Endothelial cell of umbilical vein (primary cell): Measurements from ENCODE around the gene ERBB2.

Experiments
- FOS ChIP-seq: IDR thresholded peaks from 2 replicates; pipeline ENCODE4 v1.6.1; 2011; ENCODE audit warnings: mild to moderate bottlenecking, low read length, moderate library complexity, borderline replicate concordance; ENCODE audit not compliant: insufficient read depth
- JUN ChIP-seq: IDR thresholded peaks from 2 replicates; pipeline ENCODE4 v1.6.1; 2011; ENCODE audit warnings: borderline replicate concordance, low read depth; ENCODE audit not compliant: insufficient read length, insufficient read depth
- MYC ChIP-seq: IDR thresholded peaks from one replicate; pipeline ENCODE4 v1.6.1; 2011; ENCODE audit warnings: mild to moderate bottlenecking, low read depth, low read length
- POLR2A ChIP-seq: IDR thresholded peaks from 2 replicates; pipeline ENCODE4 v1.6.1; 2012; ENCODE audit warnings: low read depth, mild to moderate bottlenecking, control low read depth, low read length
- POLR2AphosphoS5 ChIP-seq: IDR thresholded peaks from 2 replicates; pipeline ENCODE4 v1.6.1; 2012; ENCODE audit warnings: low read depth, mild to moderate bottlenecking, control low read depth, low read length, moderate library complexity; ENCODE audit not compliant: insufficient read depth
- TF ChIP-seq, protein P1 (sequence below), 2 donors: IDR thresholded peaks; 1 replicate in 1 of 2; 2 replicates in 1 of 2; pipeline ENCODE4 v1.5.1; 2011; ENCODE audit warnings: low read length in 2 of 2, mild to moderate bottlenecking in 2 of 2, moderate library complexity in 2 of 2, control low read depth in 1 of 2, inconsistent platforms in 1 of 2, low read depth in 1 of 2; ENCODE audit not compliant: insufficient read depth in 1 of 2; ENCODE audit errors: extremely low read depth in 1 of 2
- TF ChIP-seq, protein P2 (sequence below): IDR thresholded peaks from 2 replicates; pipeline ENCODE4 v1.6.1; 2011; ENCODE audit not compliant: insufficient read depth, insufficient read length

DNA sequence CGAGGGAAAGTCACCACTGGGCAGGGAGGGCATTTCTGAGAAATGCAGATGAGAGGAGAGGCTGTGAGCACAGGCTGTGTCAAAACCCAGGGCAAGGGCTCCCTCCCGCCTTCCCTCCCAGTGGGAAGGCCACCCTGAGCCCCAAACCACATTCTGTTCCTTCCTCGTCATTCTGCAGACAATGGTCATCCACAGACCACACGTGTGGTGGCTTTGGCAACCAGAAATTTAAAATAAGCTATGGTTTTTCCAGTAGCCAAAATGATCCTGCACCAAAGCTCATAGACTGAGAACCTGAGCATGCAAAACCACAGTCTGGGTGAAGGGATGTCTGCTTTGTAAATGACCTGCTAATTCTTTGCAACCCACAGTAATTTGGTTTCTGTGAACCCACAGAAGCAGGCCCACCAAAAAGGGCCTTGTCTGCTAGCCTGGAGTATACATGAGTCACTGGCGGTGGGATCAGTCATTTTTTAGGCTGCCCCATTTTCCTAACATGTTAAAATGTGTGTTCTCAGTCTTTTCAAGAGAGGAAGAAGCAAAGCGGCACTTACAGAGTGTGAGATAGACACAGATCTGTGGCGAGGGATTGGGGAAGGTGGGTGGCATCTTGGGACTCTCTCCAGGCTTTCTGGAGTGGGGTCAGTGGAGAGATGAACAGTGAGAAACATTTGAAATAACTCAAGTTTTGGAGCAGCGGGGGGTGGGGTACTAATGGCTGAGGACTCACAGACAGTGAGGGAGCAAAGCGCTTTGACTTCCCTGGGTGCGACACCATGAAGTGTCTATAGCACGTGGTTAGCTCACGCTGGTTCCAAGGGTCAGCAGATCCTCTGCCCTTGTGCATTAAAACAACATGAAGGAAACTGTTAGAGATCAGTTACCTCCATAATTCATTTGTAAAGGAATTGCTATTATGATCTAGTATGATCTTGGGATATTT, 58.3 kb downstream of the ERBB2 start:
- TF ChIP-seq POLR2A (no peak), POLR2AphosphoS5 (no peak), JUN (no peak), MYC (no peak), FOS (no peak)
- TF ChIP-seq, protein P1, sequence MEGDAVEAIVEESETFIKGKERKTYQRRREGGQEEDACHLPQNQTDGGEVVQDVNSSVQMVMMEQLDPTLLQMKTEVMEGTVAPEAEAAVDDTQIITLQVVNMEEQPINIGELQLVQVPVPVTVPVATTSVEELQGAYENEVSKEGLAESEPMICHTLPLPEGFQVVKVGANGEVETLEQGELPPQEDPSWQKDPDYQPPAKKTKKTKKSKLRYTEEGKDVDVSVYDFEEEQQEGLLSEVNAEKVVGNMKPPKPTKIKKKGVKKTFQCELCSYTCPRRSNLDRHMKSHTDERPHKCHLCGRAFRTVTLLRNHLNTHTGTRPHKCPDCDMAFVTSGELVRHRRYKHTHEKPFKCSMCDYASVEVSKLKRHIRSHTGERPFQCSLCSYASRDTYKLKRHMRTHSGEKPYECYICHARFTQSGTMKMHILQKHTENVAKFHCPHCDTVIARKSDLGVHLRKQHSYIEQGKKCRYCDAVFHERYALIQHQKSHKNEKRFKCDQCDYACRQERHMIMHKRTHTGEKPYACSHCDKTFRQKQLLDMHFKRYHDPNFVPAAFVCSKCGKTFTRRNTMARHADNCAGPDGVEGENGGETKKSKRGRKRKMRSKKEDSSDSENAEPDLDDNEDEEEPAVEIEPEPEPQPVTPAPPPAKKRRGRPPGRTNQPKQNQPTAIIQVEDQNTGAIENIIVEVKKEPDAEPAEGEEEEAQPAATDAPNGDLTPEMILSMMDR (IDR thresholded peaks at IDR 0.05; ENCODE audit: extremely low read depth in 1 of 2, insufficient read depth in 1 of 2, low read depth in 1 of 2, low read length in 2 of 2), result no peak
- TF ChIP-seq, protein P2, sequence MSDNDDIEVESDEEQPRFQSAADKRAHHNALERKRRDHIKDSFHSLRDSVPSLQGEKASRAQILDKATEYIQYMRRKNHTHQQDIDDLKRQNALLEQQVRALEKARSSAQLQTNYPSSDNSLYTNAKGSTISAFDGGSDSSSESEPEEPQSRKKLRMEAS, result no peak
